ENCODE measurements around the gene HSPH1.

The HSPH1 gene

DNA sequence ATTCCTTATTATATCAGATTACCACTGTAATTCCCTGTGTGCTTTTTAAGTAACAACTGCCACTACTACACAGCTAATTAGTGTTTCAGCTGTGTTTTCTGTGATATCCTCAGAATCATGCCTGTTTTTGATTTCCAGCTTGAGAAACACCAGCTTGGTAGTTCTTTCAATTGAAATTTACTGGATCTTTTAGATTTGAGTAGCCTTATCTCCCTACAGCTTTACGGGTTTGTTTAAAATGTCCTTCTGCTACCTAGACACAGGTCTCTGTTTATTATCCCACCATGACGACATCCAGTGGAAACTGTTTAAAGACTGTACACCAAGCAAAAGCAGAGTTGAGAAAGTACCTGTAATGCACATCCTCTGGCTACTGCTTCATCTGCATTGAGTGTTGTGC, 12.1 kb downstream of the HSPH1 start:
- no peak overlapping the region for H3K27ac ChIP-seq
- TF ChIP-seq, protein P1, sequence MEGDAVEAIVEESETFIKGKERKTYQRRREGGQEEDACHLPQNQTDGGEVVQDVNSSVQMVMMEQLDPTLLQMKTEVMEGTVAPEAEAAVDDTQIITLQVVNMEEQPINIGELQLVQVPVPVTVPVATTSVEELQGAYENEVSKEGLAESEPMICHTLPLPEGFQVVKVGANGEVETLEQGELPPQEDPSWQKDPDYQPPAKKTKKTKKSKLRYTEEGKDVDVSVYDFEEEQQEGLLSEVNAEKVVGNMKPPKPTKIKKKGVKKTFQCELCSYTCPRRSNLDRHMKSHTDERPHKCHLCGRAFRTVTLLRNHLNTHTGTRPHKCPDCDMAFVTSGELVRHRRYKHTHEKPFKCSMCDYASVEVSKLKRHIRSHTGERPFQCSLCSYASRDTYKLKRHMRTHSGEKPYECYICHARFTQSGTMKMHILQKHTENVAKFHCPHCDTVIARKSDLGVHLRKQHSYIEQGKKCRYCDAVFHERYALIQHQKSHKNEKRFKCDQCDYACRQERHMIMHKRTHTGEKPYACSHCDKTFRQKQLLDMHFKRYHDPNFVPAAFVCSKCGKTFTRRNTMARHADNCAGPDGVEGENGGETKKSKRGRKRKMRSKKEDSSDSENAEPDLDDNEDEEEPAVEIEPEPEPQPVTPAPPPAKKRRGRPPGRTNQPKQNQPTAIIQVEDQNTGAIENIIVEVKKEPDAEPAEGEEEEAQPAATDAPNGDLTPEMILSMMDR (conservative IDR thresholded peaks at IDR 0.05), result no peak
- TF ChIP-seq ZFX (IDR thresholded peaks at IDR 0.05), result no peak

DNA sequence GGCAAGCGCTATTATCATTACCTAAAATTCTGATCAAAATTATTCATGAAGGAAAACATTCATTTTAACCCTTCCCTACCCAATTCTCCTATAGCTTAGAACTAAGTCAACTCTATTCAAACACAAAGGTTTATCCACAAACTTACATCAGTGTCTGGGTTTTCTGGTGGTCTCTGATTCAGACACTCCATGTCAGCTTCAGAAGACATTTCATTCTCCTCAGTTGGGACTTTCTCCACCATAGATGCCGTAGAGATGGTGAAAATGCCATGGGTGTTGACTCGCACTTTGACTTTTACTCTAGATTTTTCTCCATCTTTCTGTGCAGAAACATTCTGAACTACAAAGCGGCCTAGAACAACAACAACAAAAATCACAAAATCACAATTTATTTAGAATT, 16.3 kb downstream of the HSPH1 start:
- TF ChIP-seq, protein P1 (conservative IDR thresholded peaks at IDR 0.05), result no peak
- TF ChIP-seq ZFX (IDR thresholded peaks at IDR 0.05), result no peak
- H3K27ac ChIP-seq, result no peak overlapping the region

DNA sequence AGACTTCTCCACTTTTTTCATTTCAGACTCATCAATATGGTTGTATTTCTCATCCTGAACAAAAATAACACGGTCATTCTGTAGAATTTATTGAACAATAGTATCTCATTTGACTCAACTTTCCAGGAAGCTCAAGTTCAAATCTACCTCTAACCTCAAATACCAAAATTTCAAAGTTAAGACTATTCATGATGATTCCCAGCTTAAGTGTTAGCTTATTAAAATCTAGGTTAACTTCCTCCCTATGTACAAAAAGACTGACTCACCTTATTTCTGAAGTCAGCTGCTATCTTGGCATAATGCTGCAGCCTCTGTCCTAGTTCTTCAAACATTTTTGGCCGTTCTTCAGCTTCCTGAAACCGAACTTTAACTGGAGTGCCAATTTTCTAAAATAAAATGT, 23.2 kb downstream of the HSPH1 start:
- H3K27ac ChIP-seq, result no peak overlapping the region
- TF ChIP-seq, protein P1 (conservative IDR thresholded peaks at IDR 0.05), result no peak
- no peak for TF ChIP-seq ZFX (IDR thresholded peaks at IDR 0.05)

DNA sequence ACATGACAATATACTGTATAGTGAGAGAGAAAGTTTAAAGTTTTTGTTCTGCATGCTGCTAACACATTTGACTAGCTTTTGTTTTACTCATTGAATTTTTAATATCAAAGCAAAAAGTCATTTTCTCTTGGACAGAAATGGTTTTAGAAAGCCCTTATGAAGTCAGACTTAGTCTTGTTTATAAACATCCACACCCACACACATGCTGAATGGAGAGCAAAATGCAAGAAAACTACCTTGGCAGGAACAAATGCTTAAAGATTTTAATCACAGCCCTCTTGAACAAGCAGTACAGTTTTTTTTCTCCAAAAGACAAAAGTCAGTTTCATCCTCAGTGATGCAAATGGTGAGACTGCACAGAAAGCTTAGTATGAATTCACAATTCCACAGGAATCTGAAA, 25.0 kb downstream of the HSPH1 start:
- no peak for TF ChIP-seq ZFX (IDR thresholded peaks at IDR 0.05)
- TF ChIP-seq, protein P1 (conservative IDR thresholded peaks at IDR 0.05), result no peak

DNA sequence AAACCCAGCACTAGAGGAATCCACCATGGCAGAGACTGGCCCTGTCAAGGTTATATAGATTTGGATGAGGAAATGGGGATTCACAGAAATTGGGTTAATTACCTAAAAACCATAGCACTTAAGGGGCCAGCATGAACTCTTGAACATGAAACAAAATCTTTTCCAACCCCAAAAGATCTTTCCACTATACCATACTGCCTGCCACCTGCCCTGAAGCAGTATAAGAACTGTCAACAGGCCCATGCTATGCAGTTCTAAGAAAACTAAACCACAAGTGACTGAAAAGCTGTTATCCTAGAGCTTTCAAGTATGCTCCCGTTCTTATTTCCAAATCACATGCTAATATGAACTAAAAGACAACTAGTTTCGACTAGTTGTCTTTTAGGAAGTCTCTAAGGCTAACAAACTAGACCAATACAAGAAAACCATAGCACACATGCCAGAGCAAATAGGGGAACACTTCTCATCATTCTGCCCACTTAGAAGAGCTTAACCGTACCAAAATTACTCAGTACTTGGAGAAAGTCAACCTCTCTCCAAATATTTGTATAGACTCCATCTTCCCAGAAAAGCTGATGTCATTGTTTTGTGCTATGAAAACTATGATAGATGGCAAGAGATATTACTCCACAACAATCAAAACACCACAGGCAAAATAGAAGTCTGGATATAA, 27.5 kb downstream of the HSPH1 start:
- TF ChIP-seq, protein P1 (conservative IDR thresholded peaks at IDR 0.05), result no peak
- TF ChIP-seq ZFX (IDR thresholded peaks at IDR 0.05), result no peak
- H3K27ac ChIP-seq, result no peak overlapping the region

More for the DNA sequence above, 25.0 kb downstream of the HSPH1 start:
- H3K27ac ChIP-seq, result no peak overlapping the region

DNA sequence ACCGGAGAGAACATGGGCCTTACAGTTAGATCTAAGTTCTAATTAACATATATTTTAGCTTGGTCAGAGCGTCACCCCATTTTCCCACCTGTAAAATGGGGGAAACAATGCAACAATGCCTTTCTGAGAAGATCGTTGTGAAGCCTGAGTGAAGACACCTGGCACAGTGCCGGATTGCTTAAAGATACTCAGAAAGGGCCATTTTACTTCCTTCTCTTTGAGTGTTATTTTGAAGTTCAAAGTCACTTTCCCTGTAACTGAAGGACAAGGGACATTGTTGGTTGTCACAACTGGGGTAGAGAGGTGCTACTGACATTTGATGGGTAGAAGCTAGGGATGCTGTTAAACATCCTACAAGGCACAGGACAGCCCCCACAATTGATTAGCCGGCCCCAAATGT, 28.1 kb downstream of the HSPH1 start:
- H3K27ac ChIP-seq, result no peak overlapping the region
- TF ChIP-seq, protein P1 (conservative IDR thresholded peaks at IDR 0.05), result no peak
- no peak for TF ChIP-seq ZFX (IDR thresholded peaks at IDR 0.05)

DNA sequence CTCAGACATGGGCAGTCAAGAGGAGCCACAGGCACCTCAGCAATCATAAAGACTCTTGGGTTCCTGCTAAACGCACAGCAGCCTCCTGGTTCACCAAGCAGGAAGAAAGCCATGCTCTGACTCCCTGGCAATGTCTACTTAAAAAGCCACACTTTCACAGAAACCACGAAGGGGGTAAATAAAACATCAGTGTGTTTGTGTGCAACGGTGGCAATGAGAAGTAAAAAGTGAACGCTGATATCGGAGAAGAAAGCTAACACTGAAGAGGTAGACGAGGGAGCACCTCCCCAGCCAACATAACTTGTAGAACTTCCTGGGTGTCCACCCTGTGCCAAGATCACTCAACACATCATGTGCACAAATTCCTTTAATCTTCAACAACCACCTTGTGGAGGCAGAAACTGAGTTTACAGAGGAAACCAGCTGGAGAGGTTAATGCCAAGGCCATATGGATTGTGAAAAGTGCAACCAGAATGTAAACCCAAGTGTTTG, 30.2 kb downstream of the HSPH1 start:
- H3K27ac ChIP-seq, result no peak overlapping the region
- TF ChIP-seq, protein P1 (conservative IDR thresholded peaks at IDR 0.05), result no peak
- no peak for TF ChIP-seq ZFX (IDR thresholded peaks at IDR 0.05)

Data from C4-2B (cell line).